Neuron (in vitro differentiated cells): ENCODE data around the gene KCNH2.

Experiments
- H2AFZ ChIP-seq: one replicate; pipeline ENCODE4 v1.6.1; 2013; ENCODE audit warnings: low read depth, mild to moderate bottlenecking, inconsistent platforms, low read length, moderate library complexity
- H3K27me3 ChIP-seq: one replicate; pipeline ENCODE4 v1.6.1; 2013; ENCODE audit warnings: low read length; ENCODE audit not compliant: insufficient read depth
- H3K36me3 ChIP-seq: one replicate; pipeline ENCODE4 v1.6.1; 2013; ENCODE audit warnings: low read length; ENCODE audit not compliant: insufficient read depth
- H3K4me1 ChIP-seq: one replicate; pipeline ENCODE4 v1.6.1; 2013; ENCODE audit warnings: low read length; ENCODE audit not compliant: insufficient read depth
- H3K4me3 ChIP-seq: 2 replicates; pipeline ENCODE4 v1.5.1; 2013; ENCODE audit warnings: mild to moderate bottlenecking, low read length, moderate library complexity
- H3K9me3 ChIP-seq: one replicate; pipeline ENCODE4 v1.6.1; 2013; ENCODE audit warnings: low read length

KCNH2 gene

GRCh38 chr7:150962553-150963399, 15.3 kb downstream of the KCNH2 start:
- Histone ChIP-seq H3K36me3 (no peaks in the 10 kb centered on the region), H3K9me3 (no peaks in the 10 kb centered on the region), H3K27me3 (no peaks in the 10 kb centered on the region), H3K4me3 (peak overlapping the region; percentile 15), H3K4me1 (peaks cover 28% of the 10 kb centered on the region), H2AFZ (no peak overlapping the region)

- no peak overlapping the region for H3K4me3 ChIP-seq
- no peaks in the 10 kb centered on the region for H3K36me3 ChIP-seq
- no peak overlapping the region for H2AFZ ChIP-seq
- no peaks in the 10 kb centered on the region for H3K27me3 ChIP-seq
- H3K9me3 ChIP-seq, result no peaks in the 10 kb centered on the region
- H3K4me1 ChIP-seq, result peaks cover 28% of the 10 kb centered on the region
Measured at GRCh38 chr7:150962290-150962552, 15.9 kb downstream of the KCNH2 start.

GRCh38 chr7:150961510-150962289, 16.4 kb downstream of the KCNH2 start:
- H3K36me3 ChIP-seq, result no peaks in the 10 kb centered on the region
- H3K27me3 ChIP-seq, result no peaks in the 10 kb centered on the region
- H3K4me3 ChIP-seq, result no peak overlapping the region
- H3K9me3 ChIP-seq, result no peaks in the 10 kb centered on the region
- peaks cover 28% of the 10 kb centered on the region for H3K4me1 ChIP-seq
- no peak overlapping the region for H2AFZ ChIP-seq

GRCh38 chr7:150959739-150960734, 18.1 kb downstream of the KCNH2 start:
- no peak overlapping the region for H3K4me3 ChIP-seq
- H3K4me1 ChIP-seq, result peaks cover 30% of the 10 kb centered on the region
- no peaks in the 10 kb centered on the region for H3K36me3 ChIP-seq
- H3K9me3 ChIP-seq, result no peaks in the 10 kb centered on the region
- no peak overlapping the region for H2AFZ ChIP-seq
- H3K27me3 ChIP-seq, result no peaks in the 10 kb centered on the region

GRCh38 chr7:150959081-150959480, 19.0 kb downstream of the KCNH2 start:
- Histone ChIP-seq H3K4me3 (no peak overlapping the region), H3K27me3 (no peaks in the 10 kb centered on the region), H3K36me3 (no peaks in the 10 kb centered on the region), H3K9me3 (no peaks in the 10 kb centered on the region), H2AFZ (no peak overlapping the region), H3K4me1 (peaks cover 21% of the 10 kb centered on the region)

GRCh38 chr7:150958597-150958996, 19.5 kb downstream of the KCNH2 start:
- Histone ChIP-seq H3K36me3 (no peaks in the 10 kb centered on the region), H3K27me3 (no peaks in the 10 kb centered on the region), H3K4me1 (peaks cover 21% of the 10 kb centered on the region), H3K4me3 (no peak overlapping the region), H3K9me3 (no peaks in the 10 kb centered on the region), H2AFZ (no peak overlapping the region)

GRCh38 chr7:150958062-150958552, 20.0 kb downstream of the KCNH2 start:
- Histone ChIP-seq H3K4me1 (peaks cover 19% of the 10 kb centered on the region), H3K27me3 (no peaks in the 10 kb centered on the region), H2AFZ (no peak overlapping the region), H3K4me3 (no peak overlapping the region), H3K36me3 (no peaks in the 10 kb centered on the region), H3K9me3 (no peaks in the 10 kb centered on the region)

GRCh38 chr7:150957133-150958020, 20.7 kb downstream of the KCNH2 start:
- Histone ChIP-seq H3K4me1 (peaks cover 12% of the 10 kb centered on the region), H3K27me3 (no peaks in the 10 kb centered on the region), H2AFZ (no peak overlapping the region), H3K9me3 (no peaks in the 10 kb centered on the region), H3K36me3 (no peaks in the 10 kb centered on the region), H3K4me3 (no peak overlapping the region)

GRCh38 chr7:150956395-150957132, 21.6 kb downstream of the KCNH2 start:
- no peak overlapping the region for H2AFZ ChIP-seq
- H3K4me3 ChIP-seq, result no peak overlapping the region
- no peaks in the 10 kb centered on the region for H3K9me3 ChIP-seq
- no peaks in the 10 kb centered on the region for H3K36me3 ChIP-seq
- H3K27me3 ChIP-seq, result no peaks in the 10 kb centered on the region
- peaks cover 5% of the 10 kb centered on the region for H3K4me1 ChIP-seq

- H3K27me3 ChIP-seq, result no peaks in the 10 kb centered on the region
- no peaks in the 10 kb centered on the region for H3K36me3 ChIP-seq
- H2AFZ ChIP-seq, result no peak overlapping the region
- no peak overlapping the region for H3K4me3 ChIP-seq
- peaks cover 5% of the 10 kb centered on the region for H3K4me1 ChIP-seq
- no peaks in the 10 kb centered on the region for H3K9me3 ChIP-seq
Measured at GRCh38 chr7:150955519-150956394, 22.4 kb downstream of the KCNH2 start.

GRCh38 chr7:150954986-150955518, 23.1 kb downstream of the KCNH2 start:
- peaks cover 5% of the 10 kb centered on the region for H3K4me1 ChIP-seq
- H3K4me3 ChIP-seq, result no peak overlapping the region

More at GRCh38 chr7:150954986-150955518, 23.1 kb downstream of the KCNH2 start:
- no peaks in the 10 kb centered on the region for H3K27me3 ChIP-seq
- H3K36me3 ChIP-seq, result no peaks in the 10 kb centered on the region
- no peaks in the 10 kb centered on the region for H3K9me3 ChIP-seq
- no peak overlapping the region for H2AFZ ChIP-seq
